Measurements from ENCODE around the gene CTBP2.
"Not testable (repeated sequence)": the region's sequence is repeated elsewhere in the genome, so short reads cannot be mapped to it uniquely, and the experiment has no call there.

Gene CTBP2

GRCh38 chr10:125160856-125161706 is 718 bp upstream of the CTBP2 start:
- DNase-seq (ENCODE audit: low read depth, low spot score) = no peak
- peak overlapping the region; percentile 93 for H3K27ac ChIP-seq

GRCh38 chr10:125159486-125159931 is 854 bp downstream of the CTBP2 start:
- peak overlapping the region; percentile 93 for H3K27ac ChIP-seq
- DNase-seq (ENCODE audit: low read depth, low spot score) = no peak

- DNase-seq (ENCODE audit: low read depth, low spot score) = no peak
- peak overlapping the region; percentile 93 for H3K27ac ChIP-seq
Measured at GRCh38 chr10:125158601-125159485, 1.5 kb downstream of the CTBP2 start.

- H3K27ac ChIP-seq = peak overlapping the region; percentile 93
Measured at GRCh38 chr10:125158275-125158600, 2.1 kb downstream of the CTBP2 start.

GRCh38 chr10:125157505-125157904 is 2.9 kb downstream of the CTBP2 start:
- DNase-seq (ENCODE audit: low read depth, low spot score) = no peak

More at GRCh38 chr10:125158275-125158600, 2.1 kb downstream of the CTBP2 start:
- no peak for DNase-seq (ENCODE audit: low read depth, low spot score)

GRCh38 chr10:125156739-125157480 is 3.5 kb downstream of the CTBP2 start:
- DNase-seq (ENCODE audit: low read depth, low spot score) = no peak
- H3K27ac ChIP-seq = peak overlapping the region; percentile 93

More at GRCh38 chr10:125157505-125157904, 2.9 kb downstream of the CTBP2 start:
- peak overlapping the region; percentile 93 for H3K27ac ChIP-seq

- no peak for DNase-seq (ENCODE audit: low read depth, low spot score)
- peak overlapping the region; percentile 93 for H3K27ac ChIP-seq
Measured at GRCh38 chr10:125156196-125156595, 4.2 kb downstream of the CTBP2 start.

GRCh38 chr10:125155101-125155500 is 5.3 kb downstream of the CTBP2 start:
- H3K27ac ChIP-seq = peak overlapping the region; percentile 93
- no peak for DNase-seq (ENCODE audit: low read depth, low spot score)

GRCh38 chr10:125154529-125154928 is 5.8 kb downstream of the CTBP2 start:
- H3K27ac ChIP-seq = peak overlapping the region; percentile 93
- no peak for DNase-seq (ENCODE audit: low read depth, low spot score)

GRCh38 chr10:125153703-125154490 is 6.5 kb downstream of the CTBP2 start:
- DNase-seq (ENCODE audit: low read depth, low spot score) = no peak
- peak overlapping the region; percentile 93 for H3K27ac ChIP-seq

- peak overlapping the region; percentile 93 for H3K27ac ChIP-seq
- DNase-seq (ENCODE audit: low read depth, low spot score) = no peak
Measured at GRCh38 chr10:125152450-125153368, 7.7 kb downstream of the CTBP2 start.

- peak overlapping the region; percentile 93 for H3K27ac ChIP-seq
- no peak for DNase-seq (ENCODE audit: low read depth, low spot score)
Measured at GRCh38 chr10:125151553-125152449, 8.6 kb downstream of the CTBP2 start.

GRCh38 chr10:125151170-125151552 is 9.2 kb downstream of the CTBP2 start:
- DNase-seq (ENCODE audit: low read depth, low spot score) = no peak
- peak overlapping the region; percentile 92 for H3K27ac ChIP-seq

GRCh38 chr10:125150376-125151083 is 9.8 kb downstream of the CTBP2 start:
- DNase-seq (ENCODE audit: low read depth, low spot score) = not testable (repeated sequence)
- H3K27ac ChIP-seq = peak overlapping the region; percentile 92

GRCh38 chr10:125149680-125150047 is 10.7 kb downstream of the CTBP2 start:
- H3K27ac ChIP-seq = peak overlapping the region; percentile 92
- DNase-seq (ENCODE audit: low read depth, low spot score) = no peak

- peak overlapping the region; percentile 92 for H3K27ac ChIP-seq
- peak; percentile 65 for DNase-seq (ENCODE audit: low read depth, low spot score)
Measured at GRCh38 chr10:125149036-125149679, 11.2 kb downstream of the CTBP2 start.

Data from epithelial cell of prostate (primary cell).